Fibroblast of villous mesenchyme (primary cell): ENCODE measurements around the gene KIAA1549. TPM values are rescaled to one million over a fixed set of nuclear protein-coding genes. Genes with fewer than 3 reads are reported as not detected.
A peak's percentile ranks its signal among the peaks of the same experiment; 100 is the strongest.

Experiments
- DNase-seq: peaks from one replicate; pipeline ENCODE4 v3.0.0-alpha.2; 2010; ENCODE audit warnings: low read depth
- H3K4me3 ChIP-seq: 2 replicates; pipeline ENCODE4 v1.5.1; 2011; ENCODE audit warnings: low read depth, mild to moderate bottlenecking, low read length
- CTCF ChIP-seq: IDR thresholded peaks from 2 replicates; pipeline ENCODE4 v1.5.1; 2012; ENCODE audit warnings: low read depth, mild to moderate bottlenecking, low read length; ENCODE audit not compliant: insufficient read depth
- total RNA-seq: library from RNA; depleted of rRNA; stranded (reverse); fragments of >200 nt; gene quantifications from 2 replicates; pipeline ENCODE4 v1.2.3, GENCODE V29; 2012

Gene KIAA1549
- total RNA-seq, 1 donor: 2.6 TPM

- DNase-seq: peak; percentile 65
- H3K4me3 ChIP-seq: no peak overlapping the region
- TF ChIP-seq CTCF: no peak
Measured at GRCh38 chr7:138934861-138935260, 46.3 kb downstream of the KIAA1549 start.

- DNase-seq: no peak
- no peak for TF ChIP-seq CTCF
- H3K4me3 ChIP-seq: no peak overlapping the region
Measured at GRCh38 chr7:138934367-138934766, 46.8 kb downstream of the KIAA1549 start.

GRCh38 chr7:138932870-138933269 lies 48.3 kb downstream of the KIAA1549 start:
- no peak for DNase-seq
- TF ChIP-seq CTCF: no peak
- H3K4me3 ChIP-seq: no peak overlapping the region

- H3K4me3 ChIP-seq: no peak overlapping the region
- no peak for TF ChIP-seq CTCF
- no peak for DNase-seq
Measured at GRCh38 chr7:138932427-138932826, 48.8 kb downstream of the KIAA1549 start.

- TF ChIP-seq CTCF: no peak
- no peak overlapping the region for H3K4me3 ChIP-seq
- no peak for DNase-seq
Measured at GRCh38 chr7:138929969-138930368, 51.2 kb downstream of the KIAA1549 start.

GRCh38 chr7:138926241-138926612 lies 55.0 kb downstream of the KIAA1549 start:
- TF ChIP-seq CTCF: no peak
- DNase-seq: no peak
- no peak overlapping the region for H3K4me3 ChIP-seq

GRCh38 chr7:138924501-138925225 lies 56.5 kb downstream of the KIAA1549 start:
- H3K4me3 ChIP-seq: no peak overlapping the region
- TF ChIP-seq CTCF: no peak
- no peak for DNase-seq
